Adrenal gland (tissue), 12 donors: ENCODE measurements around the gene TSPAN16. TPM values are rescaled to one million over a fixed set of nuclear protein-coding genes. Genes with fewer than 3 reads are reported as not detected.
A peak's percentile ranks its signal among the peaks of the same experiment; 100 is the strongest.

Source experiments
- DNase-seq, 7 donors: peaks; one replicate each; pipeline ENCODE4 v3.0.0-alpha.2; 2019 to 2020
- H3K27ac ChIP-seq, 5 donors: fragments of 200-600 bp; sonication (generic) in 4 of 5; 1 replicate in 3 of 5; 2 replicates in 2 of 5; pipeline versions ENCODE4 v1.5.1 to v1.8.0; 2016 to 2020; ENCODE audit warnings: mild to moderate bottlenecking in 1 of 5
- H3K27me3 ChIP-seq: fragments of 200-600 bp; 2 replicates; pipeline ENCODE4 v1.8.0; 2021
- H3K36me3 ChIP-seq, 2 donors: fragments of 200-600 bp; replicated peaks in 1 of 2; 1 replicate in 1 of 2; 2 replicates in 1 of 2; pipeline versions ENCODE4 v1.5.1 to v1.8.0; 2018 to 2022
- H3K4me1 ChIP-seq, 2 donors: fragments of 200-600 bp; replicated peaks in 1 of 2; 1 replicate in 1 of 2; 2 replicates in 1 of 2; pipeline versions ENCODE4 v1.5.1 to v1.8.0; 2018 to 2021
- H3K4me3 ChIP-seq, 4 donors: fragments of 200-600 bp; sonication (generic) in 3 of 4; one replicate each; pipeline ENCODE4 v1.5.1; 2016 to 2018
- H3K9me3 ChIP-seq, 3 donors: fragments of 200-600 bp; sonication (generic) in 1 of 3; replicated peaks in 1 of 3; 1 replicate in 2 of 3; 2 replicates in 1 of 3; pipeline versions ENCODE4 v1.5.1 to v1.8.0; 2016 to 2021
- POLR2A ChIP-seq, 2 donors: fragments of 450-650 bp; IDR thresholded peaks; one replicate each; pipeline ENCODE4 v1.6.1; 2017; ENCODE audit warnings: antibody characterized with exemption in 2 of 2, mild to moderate bottlenecking in 2 of 2, moderate library complexity in 1 of 2
- WGBS, 4 donors: extraction: QIAGEN DNeasy Blood & Tissue Kit in 2 of 4; methylation state at CpG; one replicate each; pipeline versions ENCODE4 v1.1.5 to v1.1.7; 2013 to 2017; 5-methylcytosine and 5-hydroxymethylcytosine counted together
- intact Hi-C, 2 donors: fragments of 100-400 bp; cut with DNase I; formaldehyde crosslinking; loops; one replicate each; pipeline versions ENCODE4 v1.14.1 to v1.15.0; 2022 to 2023
- polyA plus RNA-seq, 3 donors: library from polyadenylated mRNA; stranded (reverse); fragments of 200-250 nt in 2 of 3; fragments of 350-450 nt in 1 of 3; fragmentation: Illumina TruSeq in 1 of 3; extraction: RNeasy Lipid Tissue Mini Kit (QIAGEN cat#74804) in 1 of 3; gene quantifications; one replicate each; pipeline ENCODE4 v1.2.3, GENCODE V29; 2013 to 2014
- total RNA-seq, 9 donors: library from RNA; depleted of rRNA in 4 of 9; stranded (reverse); fragments of >200 nt in 4 of 9; fragments of 120-200 nt in 1 of 9; fragmentation: NEBNext Ultra II Directional in 1 of 9; extraction: Animal tissue kit (Norgen Biotek cat#: 25700) in 1 of 9; gene quantifications; one replicate each; pipeline versions ENCODE4 v1.1.0 to v1.2.4, GENCODE V29; 2013 to 2023
- TF ChIP-seq, protein P1 (sequence below), 6 experiments: fragments of 450-650 bp in 4 of 6; fragments of 200-600 bp in 2 of 6; sonication (generic) in 1 of 6; IDR thresholded peaks; 1 replicate in 5 of 6; 2 replicates in 1 of 6; pipeline versions ENCODE4 v1.5.1 to v1.8.0; 2016 to 2021; ENCODE audit warnings: antibody characterized with exemption in 6 of 6, mild to moderate bottlenecking in 2 of 6, moderate library complexity in 1 of 6
- donor health status: healthy with polysubstance abuse.
- donor health status: Bipolar disorder and iron deficiency.
- donor health status: DM: yes; HTN: yes; CAD: no.
- donor health status: DM: no; HTN: no; CAD: no.
- donor health status: DM: no; HTN: no; CAD: no.
- donor health status: DM: yes; HTN: yes; CAD: no.

The TSPAN16 gene
- total and polyA plus RNA-seq, 12 donors = not detected

- H3K36me3 ChIP-seq = no peaks in the 10 kb centered on the region
- H3K4me3 ChIP-seq = no peak overlapping the region
- H3K27me3 ChIP-seq = no peaks in the 10 kb centered on the region
- intact Hi-C loops = no loop called here
- TF ChIP-seq POLR2A (IDR thresholded peaks at IDR 0.05) = no peak
- TF ChIP-seq, protein P1, sequence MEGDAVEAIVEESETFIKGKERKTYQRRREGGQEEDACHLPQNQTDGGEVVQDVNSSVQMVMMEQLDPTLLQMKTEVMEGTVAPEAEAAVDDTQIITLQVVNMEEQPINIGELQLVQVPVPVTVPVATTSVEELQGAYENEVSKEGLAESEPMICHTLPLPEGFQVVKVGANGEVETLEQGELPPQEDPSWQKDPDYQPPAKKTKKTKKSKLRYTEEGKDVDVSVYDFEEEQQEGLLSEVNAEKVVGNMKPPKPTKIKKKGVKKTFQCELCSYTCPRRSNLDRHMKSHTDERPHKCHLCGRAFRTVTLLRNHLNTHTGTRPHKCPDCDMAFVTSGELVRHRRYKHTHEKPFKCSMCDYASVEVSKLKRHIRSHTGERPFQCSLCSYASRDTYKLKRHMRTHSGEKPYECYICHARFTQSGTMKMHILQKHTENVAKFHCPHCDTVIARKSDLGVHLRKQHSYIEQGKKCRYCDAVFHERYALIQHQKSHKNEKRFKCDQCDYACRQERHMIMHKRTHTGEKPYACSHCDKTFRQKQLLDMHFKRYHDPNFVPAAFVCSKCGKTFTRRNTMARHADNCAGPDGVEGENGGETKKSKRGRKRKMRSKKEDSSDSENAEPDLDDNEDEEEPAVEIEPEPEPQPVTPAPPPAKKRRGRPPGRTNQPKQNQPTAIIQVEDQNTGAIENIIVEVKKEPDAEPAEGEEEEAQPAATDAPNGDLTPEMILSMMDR (IDR thresholded peaks at IDR 0.05) = no peak
- DNase-seq = no peak
- H3K9me3 ChIP-seq = no peaks in the 10 kb centered on the region
- H3K27ac ChIP-seq = no peak overlapping the region
- H3K4me1 ChIP-seq = peaks cover 35 to 44% of the 10 kb centered on the region in 2 donors
- 89 to 98% (median 94%) methylated on average over 3 of the region's 3 CpGs for WGBS, 4 donors
These were observed 46.5 kb downstream of the TSPAN16 start for GRCh38 chr19:11342429-11342828.

GRCh38 chr19:11345122-11345803, 49.3 kb downstream of the TSPAN16 start:
- Histone ChIP-seq H3K27ac (peak overlapping the region; percentile 65 to 87 (median 75)), H3K36me3 (no peaks in the 10 kb centered on the region), H3K4me1 (peaks cover 24 to 32% of the 10 kb centered on the region in 2 donors), H3K9me3 (no peaks in the 10 kb centered on the region), H3K4me3 (peak overlapping the region in 3 of 4 donors; percentile 59 to 89 (median 82)), H3K27me3 (no peaks in the 10 kb centered on the region)
- WGBS, 4 donors = 43 to 61% (median 47%) methylated on average over 7 to 15 of the region's 15 CpGs
- intact Hi-C loops = no loop called here
- TF ChIP-seq POLR2A (IDR thresholded peaks at IDR 0.05) = no peak
- TF ChIP-seq, protein P1 (IDR thresholded peaks at IDR 0.05) = no peak
- DNase-seq = peak in 3 of 7 donors; percentile 37 to 53 (median 44)

DNA sequence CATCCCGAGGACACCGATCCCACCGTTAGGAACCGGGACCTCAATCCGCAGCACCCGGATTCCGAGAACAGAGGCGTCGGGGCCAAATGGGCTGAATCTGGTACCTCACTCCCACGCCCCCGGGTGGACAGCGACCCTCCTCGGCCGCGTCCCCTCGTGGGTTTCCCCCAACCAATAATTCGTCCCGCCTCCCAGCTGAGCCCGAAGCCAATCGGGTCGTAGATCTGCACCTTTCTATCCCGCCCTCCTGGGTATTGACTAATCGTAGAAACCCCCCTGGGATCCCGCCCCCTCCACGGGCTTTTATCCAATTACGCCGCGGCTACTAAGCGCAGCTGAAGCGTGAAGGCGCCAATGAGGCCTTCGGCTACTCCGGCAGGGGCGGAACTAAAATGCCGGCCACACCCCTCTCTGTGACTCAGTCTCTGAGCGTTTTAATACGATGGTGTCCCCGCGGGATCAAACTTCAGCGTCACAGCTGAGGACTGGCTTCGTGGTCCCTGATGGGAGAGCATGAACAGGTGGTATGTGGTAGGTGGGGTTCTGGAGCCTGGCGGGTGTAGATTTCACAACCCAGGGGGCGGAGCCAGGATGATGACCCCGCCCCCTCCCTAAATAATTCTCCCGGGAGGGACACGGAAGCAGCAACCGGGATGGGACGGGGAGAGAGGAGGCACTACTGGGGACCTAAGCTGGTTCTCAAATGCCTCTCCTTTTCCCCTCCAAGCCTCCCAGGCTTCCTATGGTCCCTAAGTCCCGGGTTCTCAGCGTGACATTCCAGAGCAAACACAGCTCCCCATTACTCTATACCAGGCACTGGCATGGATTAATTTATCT, 50.4 kb downstream of the TSPAN16 start, which contains the start of the genes CCDC159 and TMEM205:
TSS of gene CCDC159 (plus strand) at position 416 of the 837 bp plus-strand sequence. CDS start at position 504, 88 bp downstream.
TSS of gene TMEM205 (minus strand) at position 165 of the 837 bp plus-strand sequence. CDS start 649 bp downstream, outside the sequence.
- H3K4me3 ChIP-seq = peak within 1 kb of the TSS; percentile 59 to 89 (median 80)
- TF ChIP-seq POLR2A (IDR thresholded peaks at IDR 0.05) = peak in 1 of 2 donors; percentile 48
- TF ChIP-seq, protein P1 (IDR thresholded peaks at IDR 0.05) = peak in 1 of 6 experiments; percentile 12
- intact Hi-C loops = no loop called here
- H3K9me3 ChIP-seq = no peaks in the 10 kb centered on the region
- H3K36me3 ChIP-seq = no peaks in the 10 kb centered on the region
- peak within 1 kb of the TSS; percentile 65 to 87 (median 75) for H3K27ac ChIP-seq
- peak; percentile 99 to 100 (median 99) for DNase-seq
- peaks cover 24 to 32% of the 10 kb centered on the region in 2 donors for H3K4me1 ChIP-seq
- no peaks in the 10 kb centered on the region for H3K27me3 ChIP-seq
- WGBS, 4 donors = 0% methylated on average over 6 to 50 of the region's 50 CpGs

DNA sequence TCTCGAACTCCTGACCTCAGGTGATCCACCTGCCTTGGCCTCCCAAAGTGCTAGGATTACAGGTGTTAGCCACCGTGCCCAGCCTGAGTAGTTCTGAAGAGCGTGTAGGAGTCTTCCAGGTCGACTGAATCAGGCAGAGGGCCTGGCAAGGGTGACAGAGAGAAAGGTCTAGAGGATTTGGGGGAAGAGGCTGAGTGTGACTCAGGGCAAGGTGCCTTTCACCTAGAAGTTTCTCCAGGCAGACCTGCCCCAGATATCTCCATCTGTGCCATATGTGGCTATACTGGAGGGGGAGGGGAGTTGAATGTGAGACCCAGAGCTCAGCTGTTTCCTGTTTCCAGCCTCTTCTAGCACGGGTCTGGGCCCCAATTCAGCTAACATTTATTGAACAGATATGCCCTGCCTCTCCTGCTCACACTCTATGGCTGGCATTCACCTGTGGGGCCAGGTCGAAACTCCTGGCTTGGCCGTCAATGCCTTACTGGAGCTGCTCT, 51.6 kb downstream of the TSPAN16 start:
- Histone ChIP-seq H3K27ac (no peak overlapping the region), H3K9me3 (no peaks in the 10 kb centered on the region), H3K27me3 (no peaks in the 10 kb centered on the region), H3K4me1 (peaks cover 24 to 32% of the 10 kb centered on the region in 2 donors), H3K4me3 (no peak overlapping the region), H3K36me3 (no peaks in the 10 kb centered on the region)
- 73 to 86% (median 83%) methylated on average over 6 to 7 of the region's 7 CpGs for WGBS, 4 donors
- intact Hi-C loops = no loop called here
- TF ChIP-seq, protein P1 (IDR thresholded peaks at IDR 0.05) = no peak
- no peak for TF ChIP-seq POLR2A (IDR thresholded peaks at IDR 0.05)
- no peak for DNase-seq
